GM19468 (cell line): ENCODE measurements around the gene OR9Q1.

Experiments
- ATAC-seq: cut with Tn5 transposase; IDR thresholded peaks from one replicate; pipeline ENCODE4 v1.9.1; 2021; ENCODE audit warnings: mild to moderate bottlenecking, moderate library complexity, moderate number of reproducible peaks; ENCODE audit not compliant: unreplicated experiment; ENCODE audit errors: extremely low read depth

The OR9Q1 gene

DNA sequence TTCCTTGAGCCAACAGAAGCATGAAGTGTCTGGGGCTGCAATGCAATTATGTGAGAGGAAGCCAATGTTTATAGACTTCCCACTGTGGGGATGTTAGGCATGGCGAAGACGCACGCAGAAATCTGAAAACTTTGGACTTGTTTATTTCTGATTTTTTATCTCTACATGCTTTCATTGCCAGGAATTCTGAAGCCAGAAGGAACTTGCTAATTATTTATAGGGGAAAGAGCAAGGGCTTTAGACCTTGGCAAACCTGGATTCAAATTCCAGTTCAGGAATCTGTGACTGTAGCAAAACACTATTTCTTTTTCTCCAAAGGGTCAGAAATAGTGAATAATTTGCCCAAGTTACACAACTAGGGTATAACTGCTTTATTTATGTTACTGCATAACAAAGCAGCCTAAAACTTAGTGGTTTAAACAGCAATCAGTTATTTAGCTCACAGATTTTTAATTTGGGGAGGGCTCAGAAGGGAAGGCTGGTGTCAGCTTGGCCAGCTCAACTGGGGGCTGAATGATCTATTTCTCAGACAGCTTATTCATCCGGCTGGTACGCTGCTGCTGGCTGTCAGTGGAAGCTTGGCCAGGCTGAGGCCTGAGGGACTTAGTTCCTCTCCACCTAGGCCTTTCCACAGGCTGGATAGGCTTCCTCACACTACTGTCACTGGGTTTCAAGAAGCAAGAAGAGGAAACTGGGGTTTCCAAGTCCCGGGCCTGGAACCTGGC lies 5.2 kb downstream of the OR9Q1 start:
- ATAC-seq = no peak

DNA sequence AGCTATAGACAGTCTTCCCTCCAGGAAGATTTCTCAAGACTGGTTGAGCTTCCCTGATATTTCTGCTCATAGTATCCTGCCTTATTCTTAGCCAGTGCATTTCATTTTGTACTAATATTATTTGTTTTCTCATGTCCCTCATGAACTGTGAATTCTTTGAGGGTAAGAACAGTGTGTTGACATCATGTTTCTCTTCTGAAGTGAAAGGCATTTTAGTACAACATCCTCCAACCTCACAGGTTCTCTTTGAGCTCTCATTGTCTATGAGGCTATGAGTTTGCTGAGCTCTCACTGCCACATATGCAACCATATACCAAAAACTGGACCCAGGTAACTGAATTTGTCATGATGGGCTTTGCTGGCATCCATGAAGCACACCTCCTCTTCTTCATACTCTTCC lies 7.0 kb downstream of the OR9Q1 start, which contains the start of gene OR6Q1:
OR6Q1 (plus strand) TSS at position 301 of the 400 bp plus-strand sequence; CDS start at position 301, 0 bp downstream.
- no peak for ATAC-seq

DNA sequence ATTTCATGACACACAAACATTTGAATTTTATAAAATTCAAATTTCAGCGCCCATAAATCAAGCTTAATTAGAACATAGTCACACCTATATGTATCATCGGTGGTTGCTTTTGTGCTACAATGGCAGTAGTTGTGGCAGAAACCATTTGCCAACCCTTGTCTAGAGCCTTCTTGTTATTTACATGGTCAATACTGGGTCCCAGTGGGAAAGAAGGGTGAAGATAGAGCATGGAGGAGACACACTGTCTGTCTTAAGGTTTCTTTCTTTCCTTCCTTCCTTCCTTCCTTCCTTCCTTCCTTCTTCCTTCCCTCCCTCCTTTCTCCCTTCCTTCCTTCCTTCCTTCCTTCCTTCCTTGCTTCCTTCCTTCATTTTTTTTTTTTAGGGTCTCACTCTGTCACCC lies 10.8 kb downstream of the OR9Q1 start:
- no peak for ATAC-seq

DNA sequence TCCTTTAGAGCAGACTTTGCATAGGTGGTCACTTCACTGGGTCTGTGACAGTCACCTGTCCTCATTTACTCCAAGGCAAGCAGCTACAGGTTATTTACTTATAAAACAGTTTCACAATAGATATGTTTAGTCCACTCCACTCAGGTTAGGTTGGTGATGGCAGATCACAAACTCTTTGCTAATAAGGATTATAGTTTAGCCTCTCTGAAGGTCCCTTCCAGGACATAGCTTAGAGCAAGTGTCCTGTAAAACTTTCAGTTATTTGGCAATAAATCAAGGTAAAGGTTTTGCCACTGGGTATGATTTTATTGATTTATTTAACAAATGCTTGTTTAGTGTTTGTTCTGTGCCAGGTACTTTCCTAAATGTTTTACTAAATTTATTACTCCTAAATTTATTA lies 15.9 kb downstream of the OR9Q1 start:
- ATAC-seq = no peak

DNA sequence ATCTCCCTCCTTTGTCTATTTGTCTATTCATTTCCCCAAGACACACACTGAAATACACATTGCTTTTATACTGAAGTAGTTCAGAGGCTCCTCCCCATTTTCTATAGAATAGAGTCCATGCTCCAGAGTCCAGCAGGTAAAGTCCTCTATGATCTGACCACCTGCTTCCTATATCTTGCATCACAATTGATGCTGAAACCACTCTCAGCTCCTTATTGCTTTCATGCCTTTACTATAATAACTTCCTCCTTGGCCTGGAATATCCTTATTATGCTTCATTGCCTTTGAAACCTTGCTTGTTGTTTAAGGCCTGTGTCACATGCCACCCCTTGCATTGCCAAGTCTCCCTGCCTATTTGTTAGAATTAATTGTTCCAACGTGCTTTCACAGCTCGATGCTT lies 19.7 kb downstream of the OR9Q1 start:
- no peak for ATAC-seq

DNA sequence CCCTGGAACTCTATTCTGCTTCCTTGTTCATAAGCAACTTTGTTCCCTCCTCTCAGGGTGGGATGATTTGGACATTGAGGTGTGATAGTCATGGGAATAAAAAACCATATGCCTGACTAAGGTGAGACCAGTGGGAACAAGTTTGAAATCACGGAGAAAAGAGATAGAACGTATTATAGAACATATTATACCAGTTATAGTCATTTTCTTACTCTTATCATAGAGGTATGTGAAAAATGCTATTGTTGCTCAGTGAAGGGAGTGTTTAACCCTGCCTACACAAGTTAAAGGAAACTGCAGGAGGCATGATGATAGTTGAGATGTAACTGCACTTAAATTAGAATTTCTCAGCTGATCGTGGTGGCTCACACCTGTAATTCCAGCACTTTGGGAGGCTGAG lies 22.6 kb downstream of the OR9Q1 start:
- no peak for ATAC-seq

DNA sequence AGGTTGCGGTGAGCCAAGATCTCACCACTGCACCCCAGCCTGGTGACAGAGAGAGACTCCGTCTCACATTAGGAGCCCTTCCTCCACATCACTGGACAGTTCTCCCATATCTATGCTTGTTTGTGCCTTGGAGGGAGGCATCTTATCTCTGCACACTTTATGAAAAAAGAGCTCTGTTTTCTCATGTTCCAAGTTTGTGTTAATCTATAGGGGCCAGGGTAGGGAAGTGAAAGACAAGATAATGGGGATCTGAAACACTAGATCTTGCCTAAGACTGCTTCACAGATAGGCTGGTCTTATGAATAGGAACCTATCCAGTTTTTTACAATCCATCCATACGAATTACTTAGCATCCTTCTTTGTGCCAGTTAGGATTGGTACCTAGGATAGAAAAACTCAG lies 24.1 kb downstream of the OR9Q1 start:
- ATAC-seq = no peak

DNA sequence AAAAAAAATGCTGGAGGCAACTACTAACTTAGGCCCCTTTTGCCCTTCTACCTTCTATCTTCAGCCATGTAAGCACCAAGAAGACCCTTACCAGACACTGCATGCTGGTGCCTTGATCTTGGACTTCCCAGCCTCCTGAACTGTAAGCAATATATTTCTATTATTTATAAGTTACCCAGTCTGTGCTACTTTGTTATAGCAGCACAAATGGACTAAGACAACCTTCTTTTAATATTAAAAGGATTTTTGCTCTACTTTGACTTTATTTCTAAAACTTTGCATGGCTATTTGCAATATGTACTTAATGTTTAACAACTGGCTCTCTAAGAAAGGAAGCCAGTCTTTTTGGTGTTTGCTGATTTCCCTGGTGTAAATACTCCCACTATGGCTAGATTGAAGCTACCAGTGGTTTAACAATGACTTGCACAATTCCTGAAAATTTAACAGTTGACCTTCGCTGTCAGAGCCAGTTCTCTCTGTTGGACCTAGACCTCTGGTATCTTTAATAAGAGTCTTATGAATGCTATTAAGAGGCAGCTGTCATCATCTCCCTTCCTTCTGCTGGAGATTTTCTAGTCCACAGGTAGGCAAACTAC lies 32.2 kb downstream of the OR9Q1 start:
- ATAC-seq = no peak

DNA sequence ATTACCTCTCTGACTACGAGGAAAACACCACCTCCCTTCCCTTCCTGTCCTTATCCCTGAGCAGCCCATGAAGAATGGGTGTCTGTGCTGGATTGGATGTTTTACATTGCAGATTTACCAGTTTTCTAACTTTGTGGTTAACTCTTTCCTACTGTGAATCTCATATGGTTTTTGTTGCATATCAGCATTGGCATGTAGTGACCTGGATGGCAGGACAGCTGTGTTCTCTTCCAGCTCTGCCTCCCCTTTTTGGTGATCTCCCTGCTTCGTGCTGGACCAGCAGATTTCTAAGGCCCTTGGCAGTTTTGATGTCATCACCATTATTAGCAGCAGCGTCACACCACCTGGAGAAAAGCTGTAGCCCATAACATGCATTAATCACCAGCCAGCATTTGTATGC lies 33.8 kb downstream of the OR9Q1 start:
- ATAC-seq = no peak

DNA sequence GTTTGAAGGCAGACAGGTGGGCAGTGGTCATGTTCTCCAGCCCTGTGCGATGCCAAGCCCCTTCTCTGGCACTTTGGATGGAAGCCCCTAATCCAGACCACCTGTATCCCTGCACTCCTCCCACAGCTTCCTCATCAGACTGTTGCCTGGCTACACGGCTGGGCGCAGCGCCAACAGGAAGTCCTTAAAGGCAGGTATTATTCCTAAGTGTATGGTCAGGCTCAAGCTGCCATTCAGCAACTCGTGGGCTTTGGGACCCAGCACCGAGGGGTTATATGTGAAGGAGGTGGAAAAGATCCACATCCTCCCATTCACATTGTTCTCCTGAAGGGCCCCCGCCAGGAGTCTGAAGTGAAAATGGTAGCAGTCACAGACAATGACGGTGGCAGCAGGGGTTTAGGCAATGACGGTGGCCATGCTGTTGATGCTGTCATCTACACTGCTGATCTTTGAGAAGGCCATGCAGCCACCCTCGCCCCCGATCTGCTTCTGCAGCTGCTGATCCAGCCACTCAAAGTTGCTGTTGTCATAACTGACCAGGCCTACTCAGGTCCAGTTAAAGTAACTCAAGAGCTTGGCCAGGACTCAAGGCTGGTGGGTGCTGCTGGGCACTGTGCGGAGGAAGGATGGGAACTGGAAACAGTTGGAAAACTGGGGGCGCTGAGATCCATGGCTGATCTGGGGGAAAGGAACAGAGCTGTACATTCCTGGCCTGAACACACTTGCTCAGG lies 34.8 kb downstream of the OR9Q1 start:
- no peak for ATAC-seq

DNA sequence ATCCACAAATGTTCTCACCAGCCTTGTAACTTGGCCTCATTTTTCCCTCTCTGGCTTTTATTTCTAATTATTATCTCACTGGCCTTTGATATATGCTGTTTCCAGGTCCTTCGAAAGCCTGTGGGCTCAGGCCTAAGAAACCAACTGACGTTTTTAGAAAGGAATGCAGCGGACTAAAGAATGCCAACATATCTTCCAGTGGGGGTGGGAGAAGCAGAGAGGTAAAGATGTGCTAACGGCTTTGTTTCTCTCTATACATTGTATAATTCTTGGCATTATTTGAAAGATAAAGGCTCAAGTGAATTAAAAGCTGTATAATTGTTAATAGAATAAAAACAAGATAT lies 35.3 kb downstream of the OR9Q1 start:
- no peak for ATAC-seq

DNA sequence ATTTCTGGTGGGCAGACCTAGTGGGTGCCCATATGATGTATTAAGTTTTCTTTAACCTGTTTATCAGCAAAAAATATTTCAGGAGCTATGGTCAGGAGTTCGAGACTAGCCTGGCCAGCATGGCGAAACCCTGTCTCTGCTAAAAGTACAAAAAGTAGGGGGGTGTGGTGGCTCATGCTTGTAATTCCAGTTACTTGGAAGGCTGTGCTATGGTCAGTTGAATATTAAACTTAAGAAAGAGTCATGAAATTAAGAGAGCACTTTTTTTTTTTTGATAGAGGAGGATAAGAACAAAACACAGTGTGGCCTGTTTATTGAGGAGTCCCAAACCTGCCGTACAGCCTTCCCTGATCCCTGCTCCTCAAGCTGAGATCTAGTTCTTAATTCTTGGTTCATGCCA lies 36.9 kb downstream of the OR9Q1 start:
- ATAC-seq = no peak

DNA sequence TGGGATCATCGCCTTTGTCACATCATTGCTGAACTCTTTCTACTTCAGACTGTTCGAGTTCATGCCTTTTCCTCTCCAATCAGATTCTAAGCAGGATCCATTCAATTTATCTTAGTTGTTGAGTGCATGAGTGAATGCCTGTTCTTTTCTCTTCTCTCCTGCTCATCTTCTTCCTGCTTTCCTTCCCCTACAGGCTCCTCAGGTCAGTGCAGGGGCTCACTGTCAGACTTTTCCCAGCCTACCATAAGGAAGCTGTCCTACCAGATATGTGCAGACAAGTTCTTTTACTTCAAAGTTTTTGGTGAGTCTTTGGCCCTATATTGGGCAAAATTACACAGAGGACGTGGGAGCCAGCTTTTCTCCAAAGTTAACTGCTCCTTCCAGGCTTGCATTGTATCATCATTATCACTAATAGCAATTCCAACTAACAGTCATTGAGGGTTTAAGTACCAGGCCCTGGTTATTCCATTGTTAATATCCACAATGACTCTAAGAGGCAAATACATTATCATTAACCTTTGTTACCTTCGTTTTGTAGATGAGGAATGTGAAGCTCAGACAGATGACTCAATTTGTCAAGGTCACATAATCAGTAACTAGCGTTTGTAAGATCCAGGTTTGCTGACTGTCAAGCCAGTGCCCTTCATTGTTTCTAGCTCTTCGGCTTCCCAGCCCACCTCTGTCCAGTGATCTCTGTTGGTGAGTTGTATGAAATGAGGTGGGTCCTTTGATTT lies 37.4 kb downstream of the OR9Q1 start:
- no peak for ATAC-seq

DNA sequence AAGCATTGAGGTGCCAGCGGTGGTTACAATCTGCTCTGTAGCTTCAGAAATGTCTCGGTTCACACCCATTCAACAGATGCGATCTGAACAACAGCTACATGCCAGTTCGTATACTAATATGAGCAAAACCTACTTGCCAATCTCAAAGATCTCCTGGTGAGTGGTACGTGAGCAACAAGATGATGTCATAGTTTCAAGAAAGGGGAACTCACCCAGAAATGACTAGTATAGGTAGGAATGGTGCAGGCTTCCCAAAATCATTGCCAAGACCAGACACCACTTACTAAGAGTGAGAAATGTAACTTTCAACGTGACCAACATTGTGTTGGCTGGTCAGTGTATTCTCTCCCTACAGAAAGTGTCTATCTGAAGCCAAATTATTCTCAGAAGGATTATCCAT lies 38.1 kb downstream of the OR9Q1 start:
- ATAC-seq = no peak

DNA sequence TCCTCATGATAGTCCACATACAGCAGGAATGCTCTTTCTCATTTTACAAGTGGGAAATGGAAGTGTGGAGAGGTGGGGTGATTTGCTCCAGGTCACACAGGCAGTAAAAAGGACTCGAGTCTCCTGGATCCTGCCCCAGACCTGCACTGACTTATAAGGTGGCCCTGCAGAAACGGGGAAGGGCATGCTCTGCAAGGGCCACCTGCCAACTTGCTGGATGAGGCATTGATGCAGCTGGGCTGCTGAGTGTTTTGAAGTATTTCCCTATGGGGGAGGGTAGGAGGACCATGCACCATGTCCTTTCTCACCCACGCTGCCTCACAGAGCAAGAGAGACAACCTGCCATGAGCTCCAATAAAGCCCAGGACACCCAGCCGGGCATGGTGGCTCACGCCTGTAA lies 44.0 kb downstream of the OR9Q1 start:
- no peak for ATAC-seq

DNA sequence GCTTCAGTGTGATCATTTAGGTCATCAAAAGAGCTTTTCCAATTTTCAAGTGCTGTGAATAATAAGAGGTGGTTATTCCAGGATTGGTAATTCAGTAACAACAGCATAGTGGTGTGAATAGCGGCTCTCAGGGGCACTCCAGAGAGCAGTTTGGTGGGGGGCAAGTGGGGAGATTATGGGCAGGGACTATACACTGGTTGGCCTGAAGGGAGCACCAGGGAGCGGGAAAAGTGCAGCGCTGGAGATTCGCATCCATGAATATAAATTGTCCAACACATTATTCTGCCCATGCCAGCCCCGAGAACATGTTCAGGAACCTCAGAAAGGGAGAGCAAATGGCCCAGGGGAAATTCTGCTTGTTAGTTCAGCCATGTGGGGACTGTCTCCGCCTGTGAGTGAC lies 45.0 kb downstream of the OR9Q1 start:
- ATAC-seq = no peak

DNA sequence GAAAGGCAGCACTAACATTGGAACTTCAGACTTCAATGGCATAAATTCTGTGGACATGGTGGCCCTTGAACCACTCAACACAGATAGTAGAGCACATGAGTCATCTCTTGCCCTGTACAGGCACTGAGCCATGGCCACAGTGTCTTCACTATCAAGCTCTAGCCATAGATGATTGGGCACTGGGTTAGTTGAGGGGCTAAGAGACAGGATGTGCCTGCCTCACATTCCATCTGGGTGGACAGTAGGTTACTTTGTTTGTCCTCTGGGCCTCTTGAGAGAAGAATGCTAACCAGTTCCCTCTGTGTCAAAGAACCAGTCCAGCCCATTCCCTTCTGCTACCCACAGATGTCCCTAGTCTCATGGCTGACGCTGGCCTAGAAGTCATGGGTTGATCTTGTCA lies 46.9 kb downstream of the OR9Q1 start:
- no peak for ATAC-seq

DNA sequence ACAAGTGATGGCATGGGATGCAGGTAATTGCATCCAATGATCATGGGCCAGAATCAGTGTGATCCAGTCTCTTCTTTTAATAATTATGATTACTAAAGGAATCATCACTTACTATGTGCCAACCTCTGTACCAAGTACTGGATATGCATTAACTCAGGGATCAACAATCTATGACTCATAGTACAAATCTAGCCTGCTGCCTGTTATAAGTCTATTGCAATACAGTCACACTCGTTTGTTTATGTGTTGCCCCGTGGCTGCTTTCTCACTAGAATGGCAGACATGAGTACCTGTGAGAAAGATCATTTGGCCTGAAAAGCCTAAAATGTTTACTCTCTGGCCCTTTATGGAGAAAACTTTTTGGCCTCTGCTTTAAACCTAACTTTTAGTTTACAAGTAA lies 52.1 kb downstream of the OR9Q1 start:
- no peak for ATAC-seq

DNA sequence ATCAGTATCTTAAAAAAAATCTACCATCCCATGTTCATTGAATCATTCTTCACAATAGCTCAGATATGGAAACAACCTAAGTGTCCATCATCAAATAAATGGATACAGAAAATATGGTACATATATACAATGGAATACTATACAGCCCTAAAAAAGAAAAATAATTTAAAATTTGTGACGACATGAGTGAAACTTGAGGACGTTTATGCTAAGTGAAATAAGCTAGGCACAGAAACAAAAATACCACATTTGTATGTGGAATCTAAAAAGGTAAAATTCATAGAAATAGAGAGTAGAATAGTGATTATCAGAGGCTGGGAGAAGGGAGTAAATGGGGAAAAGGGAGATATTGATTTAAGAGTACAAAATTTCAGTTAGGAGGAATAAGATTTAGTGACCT lies 62.8 kb downstream of the OR9Q1 start:
- no peak for ATAC-seq

DNA sequence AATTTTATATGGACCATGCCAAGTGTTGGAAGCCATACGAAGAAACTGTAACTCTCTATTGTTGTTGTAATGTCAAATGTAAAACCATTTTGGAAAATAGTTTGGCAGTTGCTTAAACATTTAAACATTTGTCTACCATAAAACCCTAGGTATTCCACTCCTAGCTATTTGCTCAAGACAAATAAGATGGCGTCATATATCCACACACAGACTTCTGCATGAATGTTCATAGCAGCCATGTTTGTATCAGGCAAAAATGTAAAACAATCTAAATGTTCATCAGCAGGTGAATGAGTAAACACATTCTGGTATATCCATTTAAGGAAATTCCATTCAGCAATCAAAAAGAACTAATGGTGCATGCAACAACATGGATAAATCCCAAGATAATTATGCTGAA lies 73.8 kb downstream of the OR9Q1 start:
- no peak for ATAC-seq

DNA sequence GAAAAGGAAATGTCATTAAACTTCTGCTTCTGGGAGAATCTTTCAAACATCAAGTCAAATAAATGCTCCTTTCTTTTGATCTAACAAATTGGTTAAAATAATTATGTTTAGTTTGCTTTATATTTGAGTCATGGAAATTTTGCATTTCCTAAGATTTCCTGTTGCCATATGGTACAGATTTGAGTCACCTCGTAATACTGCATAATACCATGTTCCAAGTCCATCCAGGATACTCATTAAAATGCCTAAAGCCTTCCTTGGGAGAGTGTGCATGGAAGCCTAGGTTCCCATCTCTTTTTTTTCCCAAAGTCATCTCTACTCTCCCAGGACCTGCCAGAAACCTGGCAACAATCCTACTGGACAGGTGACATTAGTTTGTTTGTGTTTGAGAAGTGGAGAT lies 97.4 kb downstream of the OR9Q1 start:
- no peak for ATAC-seq
